Stimulated activated CD8-positive, alpha-beta memory T cell treated with anti-CD3 and anti-CD28 coated beads, Interleukin-2, amount 100 ng/mL, for 48 hours (primary cell): ENCODE measurements around the gene ENTPD1.
"Not testable (repeated sequence)": the region's sequence is repeated elsewhere in the genome, so short reads cannot be mapped to it uniquely, and the experiment has no call there.

ENCODE experiments used
- DNase-seq, 2 donors: peaks; one replicate each; pipeline ENCODE4 v3.0.0-alpha.2; 2020; ENCODE audit warnings: low read depth in 2 of 2

Gene ENTPD1

GRCh38 chr10:95758351-95759025 lies 2.5 kb downstream of the ENTPD1 start:
- no peak for DNase-seq

GRCh38 chr10:95759233-95759826 lies 3.4 kb downstream of the ENTPD1 start:
- no peak for DNase-seq

- DNase-seq = no peak
These were observed 6.1 kb downstream of the ENTPD1 start for GRCh38 chr10:95761939-95762492.

GRCh38 chr10:95767884-95768556 lies 12.1 kb downstream of the ENTPD1 start:
- no peak for DNase-seq

GRCh38 chr10:95770084-95770720 lies 14.2 kb downstream of the ENTPD1 start:
- no peak for DNase-seq

GRCh38 chr10:95773454-95773853 lies 17.5 kb downstream of the ENTPD1 start:
- DNase-seq = not testable (repeated sequence)

- DNase-seq = not testable (repeated sequence)
These were observed 21.7 kb downstream of the ENTPD1 start for GRCh38 chr10:95777638-95778037.

- no peak for DNase-seq
These were observed 26.4 kb downstream of the ENTPD1 start for GRCh38 chr10:95782318-95782717.

GRCh38 chr10:95783741-95784140 lies 27.8 kb downstream of the ENTPD1 start:
- no peak for DNase-seq

GRCh38 chr10:95784279-95784913 lies 28.4 kb downstream of the ENTPD1 start:
- DNase-seq = no peak

- DNase-seq = no peak
These were observed 29.4 kb downstream of the ENTPD1 start for GRCh38 chr10:95785317-95785716.

GRCh38 chr10:95785942-95786669 lies 30.1 kb downstream of the ENTPD1 start:
- DNase-seq = no peak

GRCh38 chr10:95787447-95787846 lies 31.5 kb downstream of the ENTPD1 start:
- no peak for DNase-seq

GRCh38 chr10:95788830-95789229 lies 32.9 kb downstream of the ENTPD1 start:
- DNase-seq = no peak

- no peak for DNase-seq
These were observed 33.9 kb downstream of the ENTPD1 start for GRCh38 chr10:95789902-95790301.

GRCh38 chr10:95790982-95791381 lies 35.0 kb downstream of the ENTPD1 start:
- DNase-seq = no peak

- DNase-seq = no peak
These were observed 35.5 kb downstream of the ENTPD1 start for GRCh38 chr10:95791425-95791979.

GRCh38 chr10:95792211-95792780 lies 36.3 kb downstream of the ENTPD1 start:
- no peak for DNase-seq

- DNase-seq = no peak
These were observed 36.9 kb downstream of the ENTPD1 start for GRCh38 chr10:95792874-95793285.

GRCh38 chr10:95793401-95794045 lies 37.6 kb downstream of the ENTPD1 start:
- peak in 1 of 2 donors; percentile 14 for DNase-seq
